HG02610 (cell line): ENCODE data around the gene AQP5.

Experiments used
- ATAC-seq: cut with Tn5 transposase; IDR thresholded peaks from one replicate; pipeline ENCODE4 v1.9.1; 2021; ENCODE audit warnings: mild to moderate bottlenecking, moderate library complexity; ENCODE audit not compliant: unreplicated experiment

The AQP5 gene

DNA sequence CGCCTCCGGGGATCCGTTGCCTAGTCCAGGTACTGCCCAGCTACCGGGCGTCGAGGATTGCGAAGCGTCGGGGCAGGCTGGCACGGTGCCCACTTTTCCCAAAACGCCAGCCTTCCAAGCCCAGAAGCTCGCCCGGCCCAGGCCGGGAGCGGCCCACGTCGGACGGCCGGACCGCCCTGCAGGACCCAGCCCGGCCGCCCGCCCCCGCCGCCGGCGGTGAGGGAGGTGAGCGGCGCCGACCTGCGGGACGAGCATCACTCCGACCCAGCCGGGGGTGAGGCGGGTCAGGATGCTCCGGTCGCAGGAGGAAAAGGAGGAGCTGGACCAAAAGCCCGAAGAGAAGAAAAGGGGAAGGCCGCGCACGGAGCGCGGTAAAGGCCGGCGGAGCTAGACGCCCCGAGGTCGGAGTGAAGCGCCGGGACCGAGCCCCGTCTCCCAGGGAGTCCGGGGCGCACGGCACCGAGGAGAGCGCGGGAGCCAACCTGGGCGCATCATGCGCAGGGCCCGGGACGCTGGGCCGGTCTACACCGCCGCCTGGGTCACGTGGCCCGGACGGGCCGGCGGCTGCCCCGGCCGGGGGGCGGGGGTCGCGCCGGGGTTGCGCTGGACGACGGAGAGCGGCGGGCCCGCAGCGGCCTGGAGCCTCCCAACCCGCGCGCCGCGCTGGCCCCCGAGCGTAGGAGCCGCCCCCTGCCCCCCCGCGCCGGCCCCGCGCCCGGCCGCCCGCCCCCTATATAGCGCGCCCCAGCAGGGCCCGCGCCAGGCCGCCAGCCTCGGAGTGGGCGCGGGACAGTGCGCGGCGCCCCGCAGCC is at the start of gene AQP5:
Gene AQP5, plus strand, starts transcription at position 762 of the 812 bp plus-strand sequence. CDS start 146 bp downstream, outside the sequence.
- ATAC-seq, result no peak

GRCh38 chr12:49912345-49913255 is 49.1 kb upstream of the AQP5 start:
- no peak for ATAC-seq

DNA sequence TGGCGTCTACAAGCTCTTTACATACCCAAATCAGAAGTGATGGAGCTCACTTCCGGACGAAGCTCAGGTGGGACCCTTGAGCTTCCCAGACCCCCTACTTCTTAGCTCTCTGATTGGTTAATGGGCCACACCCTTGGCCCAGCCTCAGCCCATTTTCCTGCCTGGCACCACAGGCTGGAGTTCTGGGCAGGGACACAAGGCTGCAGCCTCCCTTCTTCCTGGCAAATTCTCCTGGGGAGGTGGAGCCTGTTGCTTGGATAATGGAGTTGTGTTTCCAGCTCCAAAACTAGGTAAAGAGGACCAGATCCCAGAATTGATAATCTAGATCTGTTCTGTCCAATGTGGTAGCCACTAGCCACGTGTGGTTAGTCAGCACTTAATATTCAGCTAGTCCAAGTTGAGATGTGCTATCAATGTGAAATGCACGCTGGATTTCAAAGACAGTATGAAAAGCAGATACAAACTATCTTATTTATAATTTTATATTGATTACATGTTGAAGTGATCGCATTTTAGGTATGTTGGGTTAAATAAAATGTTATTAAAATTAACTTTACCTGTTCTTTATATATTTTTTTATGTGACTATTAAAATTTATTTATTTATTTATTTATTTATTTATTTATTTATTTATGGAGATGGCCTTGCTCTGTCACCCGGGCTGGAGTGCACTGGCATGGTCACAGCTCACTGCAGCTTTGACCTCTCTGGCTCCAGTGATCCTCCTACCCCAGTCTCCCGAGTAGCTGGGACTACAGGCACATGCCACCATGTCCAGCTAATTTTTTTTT is 45.3 kb upstream of the AQP5 start:
- no peak for ATAC-seq

DNA sequence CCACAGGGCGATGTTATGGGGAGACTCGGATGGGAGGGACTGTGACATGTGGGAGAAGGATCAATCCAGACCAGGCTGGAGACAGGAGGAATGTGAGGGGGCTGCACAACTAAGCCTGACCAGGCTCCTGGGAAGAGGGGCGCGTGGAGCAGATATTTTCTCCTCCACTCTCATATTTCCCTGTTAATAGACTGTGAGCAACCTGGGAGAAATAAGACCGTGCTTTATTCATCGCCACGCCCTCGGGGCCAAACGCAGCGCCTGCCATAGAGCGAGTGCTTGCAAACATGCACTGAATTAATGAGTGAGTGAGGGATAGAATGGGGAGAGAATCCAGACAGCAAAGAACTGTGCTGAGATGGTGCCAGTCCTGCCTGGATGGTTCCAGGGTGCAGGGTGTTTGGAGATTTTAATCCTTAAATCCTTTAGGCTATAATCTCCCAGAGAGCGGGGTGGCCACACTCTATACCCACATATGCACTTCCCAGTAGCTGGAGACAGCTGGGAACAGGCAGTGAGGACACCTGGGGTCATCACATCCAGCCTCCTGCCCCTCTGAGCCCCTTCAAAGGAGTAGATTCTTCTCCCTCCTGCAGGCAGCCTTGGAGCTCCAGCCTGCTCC is 44.4 kb upstream of the AQP5 start:
- ATAC-seq, result no peak

DNA sequence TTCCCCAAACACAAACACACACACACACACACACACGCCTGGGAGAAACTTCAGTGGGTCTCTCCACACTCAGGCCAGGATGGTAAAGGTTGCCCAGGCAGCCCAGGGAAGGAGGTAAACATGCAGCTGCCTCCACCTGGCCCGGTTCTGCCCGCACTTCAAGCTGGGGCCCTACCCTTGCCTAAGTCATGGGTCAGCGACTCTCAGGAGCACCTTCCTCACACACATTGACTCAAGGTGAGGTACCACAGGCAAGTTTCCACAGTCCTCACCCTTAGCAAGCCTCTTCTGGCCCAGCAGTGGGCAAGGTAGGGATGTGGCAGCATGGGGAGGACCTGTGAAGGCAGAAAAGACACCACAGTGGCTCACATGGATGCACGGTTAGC is 43.9 kb upstream of the AQP5 start:
- no peak for ATAC-seq

GRCh38 chr12:49920241-49920914 is 41.3 kb upstream of the AQP5 start:
- ATAC-seq, result no peak

- ATAC-seq, result no peak
These were observed 40.8 kb upstream of the AQP5 start for GRCh38 chr12:49920915-49921286.

DNA sequence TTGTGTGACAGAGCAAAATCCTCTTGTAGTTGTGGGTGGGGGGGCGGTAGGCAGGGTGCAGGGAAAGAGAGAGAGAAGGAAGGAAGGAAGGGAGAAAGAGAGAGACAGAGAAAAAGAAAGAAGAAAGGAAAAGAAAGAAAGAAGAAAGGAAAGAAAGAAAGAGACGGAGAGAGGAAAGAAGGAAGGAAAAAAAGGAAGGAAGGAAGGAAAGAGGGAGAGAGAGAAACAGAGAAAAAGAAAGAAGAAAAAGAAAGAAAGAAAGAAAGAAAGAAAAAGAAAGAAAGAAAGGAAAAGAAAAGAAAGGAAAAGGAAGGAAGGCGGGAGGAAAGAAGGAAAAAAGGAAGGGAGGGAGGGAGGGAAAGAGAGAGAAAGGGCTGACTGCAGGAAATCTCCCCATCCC is 40.4 kb upstream of the AQP5 start:
- ATAC-seq, result no peak

DNA sequence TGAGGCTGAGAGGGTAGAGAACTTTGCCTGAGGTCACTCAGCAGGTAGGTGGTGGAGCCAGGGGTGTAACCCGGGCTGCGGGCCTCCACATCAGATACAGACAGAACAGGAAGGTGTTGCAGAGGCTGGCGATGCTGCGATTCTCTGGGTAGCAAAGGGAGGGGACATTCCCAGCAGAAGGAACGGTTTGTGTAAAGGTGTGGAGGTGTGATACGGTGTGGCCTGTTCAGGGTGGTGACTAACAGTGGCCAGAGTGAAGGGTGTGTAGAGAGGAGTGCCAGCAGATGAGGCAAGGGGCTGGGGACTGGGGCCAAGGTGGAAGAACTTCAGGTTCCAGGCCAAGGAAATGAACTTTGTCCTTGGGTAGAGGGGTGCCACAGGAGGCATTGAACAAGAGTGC is 39.7 kb upstream of the AQP5 start:
- no peak for ATAC-seq

DNA sequence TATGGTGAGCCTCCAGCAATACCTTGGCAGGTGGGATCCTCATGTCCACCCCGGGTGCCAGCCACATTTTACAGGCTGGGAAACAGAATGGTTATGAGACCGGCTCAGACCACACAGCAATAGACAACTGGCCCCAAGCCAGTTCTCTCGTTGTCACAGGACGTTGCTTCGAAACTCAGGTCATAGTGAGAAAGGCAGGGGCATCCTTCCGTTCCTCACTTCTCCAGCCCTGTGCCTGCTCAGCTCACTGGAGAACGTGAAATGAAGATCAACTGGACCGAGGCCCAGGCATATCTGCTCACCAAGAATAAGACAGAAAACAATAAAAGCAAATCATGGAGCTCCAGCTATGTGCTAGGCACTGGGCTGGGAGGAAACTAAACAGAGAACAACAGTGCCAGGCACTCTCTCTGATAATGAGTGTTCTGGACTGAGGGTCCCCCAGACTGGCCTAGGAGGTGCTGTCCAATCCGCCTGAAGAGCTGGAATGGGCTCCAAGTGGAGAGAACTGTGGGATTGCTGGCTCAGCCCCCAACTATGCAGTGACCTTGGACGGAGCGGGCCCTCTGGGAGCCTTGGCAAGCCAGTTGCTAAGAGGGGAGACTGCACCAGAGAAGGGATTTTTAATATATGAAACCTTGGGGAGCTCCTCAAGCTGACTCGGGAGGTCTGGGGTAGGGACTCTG is 39.2 kb upstream of the AQP5 start:
- ATAC-seq, result no peak

- no peak for ATAC-seq
These were observed 38.5 kb upstream of the AQP5 start for GRCh38 chr12:49923035-49923644.

DNA sequence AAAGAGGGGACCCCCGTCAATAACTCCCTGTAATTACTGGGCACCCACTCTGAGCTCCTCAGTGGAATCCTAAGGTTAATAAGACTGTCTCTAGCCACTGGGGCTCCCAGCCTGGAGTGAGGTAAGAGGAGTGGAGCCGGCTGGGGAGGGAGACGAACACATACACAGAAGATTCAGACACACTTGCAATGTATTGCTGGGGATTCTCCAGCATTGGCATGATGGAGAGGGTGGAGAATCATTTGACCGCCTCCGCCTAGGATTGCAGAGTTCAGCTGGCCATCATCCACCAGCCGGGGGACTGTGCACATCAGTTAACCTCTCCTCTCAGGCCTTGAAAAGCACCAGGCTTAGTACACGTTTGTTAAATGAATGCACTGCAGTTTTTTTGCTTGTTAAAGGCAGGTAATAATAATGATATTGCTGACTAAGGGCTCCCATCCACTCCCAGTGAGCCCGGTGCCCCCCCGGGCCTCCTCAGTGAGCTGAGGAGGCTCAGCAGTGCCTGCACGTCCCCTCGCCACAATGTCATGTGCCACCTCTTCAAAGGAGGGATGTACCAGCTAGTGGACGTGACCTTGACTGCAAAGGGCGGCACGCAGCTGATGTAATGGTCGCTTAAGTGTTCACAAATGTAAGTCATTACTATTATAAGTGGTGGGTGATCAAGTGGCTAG is 37.7 kb upstream of the AQP5 start:
- no peak for ATAC-seq

DNA sequence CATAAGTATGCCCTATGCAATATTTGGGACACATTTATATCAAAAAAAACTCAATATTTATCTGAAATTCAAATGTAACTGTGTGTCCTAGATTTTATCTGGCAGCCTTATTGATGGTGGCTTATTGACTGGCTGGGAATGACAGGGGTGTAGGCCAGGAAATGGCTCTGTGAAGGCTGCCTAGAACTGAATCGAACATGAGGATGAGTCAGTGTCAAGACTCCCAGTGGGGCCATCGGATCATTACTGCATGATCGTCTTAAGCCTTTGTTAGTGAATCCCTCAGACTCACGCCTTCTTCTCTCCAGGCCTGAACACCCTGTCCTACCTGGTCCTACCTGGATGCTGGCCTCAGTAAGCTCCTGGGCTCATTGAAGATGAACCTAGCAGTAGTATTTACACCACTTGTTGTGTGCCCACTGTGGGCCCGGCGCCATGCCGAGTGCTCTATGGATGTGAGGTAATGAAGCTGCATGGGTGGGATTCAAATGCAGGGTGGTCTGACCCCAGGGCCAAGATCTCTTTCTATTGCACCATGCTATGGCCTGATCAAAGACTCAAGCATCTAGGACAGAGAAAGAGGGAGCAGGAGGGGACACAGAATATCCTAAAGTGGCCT is 36.9 kb upstream of the AQP5 start:
- ATAC-seq, result no peak

DNA sequence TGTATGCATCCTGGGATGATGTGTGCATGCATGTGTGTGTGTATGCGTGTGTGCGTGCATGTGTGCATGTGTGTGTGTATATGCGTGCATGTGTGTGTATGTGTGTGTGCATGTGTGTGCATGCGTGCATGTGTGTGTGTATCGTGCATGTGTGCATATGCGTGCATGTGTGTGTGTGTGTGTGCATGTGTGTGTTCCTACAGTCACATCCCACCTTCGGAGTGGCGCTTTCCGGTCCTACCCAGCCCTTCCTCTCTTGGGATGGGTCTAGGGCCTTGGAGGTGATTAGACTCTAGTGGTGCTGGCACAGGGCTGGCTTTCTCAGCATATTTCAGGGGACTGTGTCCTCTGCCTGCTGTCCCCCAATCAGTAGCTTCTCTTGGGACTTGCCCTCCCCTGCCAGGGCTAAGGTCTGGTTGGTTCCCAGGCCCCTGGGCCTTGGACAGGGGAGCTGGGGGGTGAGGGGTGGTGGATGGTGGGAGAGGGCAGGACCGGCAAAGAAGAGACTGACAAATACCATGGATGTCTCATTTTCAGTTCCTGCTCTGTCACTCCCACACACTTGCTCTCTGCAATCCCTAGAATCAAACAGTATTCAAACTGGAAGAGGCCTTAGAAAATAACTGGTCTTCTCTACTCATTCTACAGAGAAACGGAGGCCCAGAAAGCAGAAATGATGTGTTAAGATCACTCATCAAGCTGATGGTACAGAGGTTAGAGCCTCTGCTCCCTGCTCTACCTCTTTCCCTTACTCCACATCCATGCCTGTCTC is 36.1 kb upstream of the AQP5 start:
- ATAC-seq, result no peak

DNA sequence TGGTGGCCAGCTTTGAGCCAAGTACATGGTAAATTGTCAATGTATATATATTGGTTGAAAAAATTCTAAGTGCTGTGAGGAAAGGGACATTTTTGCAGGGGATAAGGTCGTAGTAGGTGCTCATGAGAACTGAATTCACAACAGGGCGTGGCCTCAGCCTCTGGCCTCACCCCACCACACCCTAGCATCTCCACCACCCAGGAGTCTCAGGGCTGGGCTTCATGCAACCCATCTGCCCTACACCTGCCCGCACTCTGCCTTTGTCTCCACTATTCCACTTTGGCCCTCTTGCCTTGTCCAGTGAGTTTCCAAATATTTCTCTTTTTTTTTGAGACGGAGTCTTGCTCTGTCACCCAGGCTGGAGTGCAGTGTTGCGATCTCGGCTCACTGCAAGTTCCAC is 33.2 kb upstream of the AQP5 start:
- ATAC-seq, result no peak

DNA sequence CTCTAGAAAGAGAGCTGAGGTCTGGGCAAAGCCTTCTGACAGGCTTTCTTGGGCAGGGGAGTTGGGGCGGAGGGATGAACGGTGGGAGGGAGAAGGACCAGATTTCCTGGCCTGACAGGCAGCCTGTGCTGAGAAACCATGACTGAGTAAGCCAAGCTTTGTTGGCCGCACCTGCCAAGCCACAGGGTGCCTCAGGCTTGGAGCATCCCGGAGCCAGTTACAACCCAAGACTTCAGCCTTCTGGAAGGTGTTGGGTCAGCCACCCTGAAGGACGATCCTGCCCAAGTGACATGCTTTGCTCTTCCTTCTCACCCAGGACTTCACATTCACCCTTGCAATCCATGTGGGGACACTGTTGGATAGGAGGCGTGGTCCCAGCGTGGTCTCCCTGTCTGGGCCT is 32.1 kb upstream of the AQP5 start:
- no peak for ATAC-seq

GRCh38 chr12:49930515-49931288 is 31.0 kb upstream of the AQP5 start:
- no peak for ATAC-seq
